ENCODE measurements around the gene KCTD8.

KCTD8 gene

DNA sequence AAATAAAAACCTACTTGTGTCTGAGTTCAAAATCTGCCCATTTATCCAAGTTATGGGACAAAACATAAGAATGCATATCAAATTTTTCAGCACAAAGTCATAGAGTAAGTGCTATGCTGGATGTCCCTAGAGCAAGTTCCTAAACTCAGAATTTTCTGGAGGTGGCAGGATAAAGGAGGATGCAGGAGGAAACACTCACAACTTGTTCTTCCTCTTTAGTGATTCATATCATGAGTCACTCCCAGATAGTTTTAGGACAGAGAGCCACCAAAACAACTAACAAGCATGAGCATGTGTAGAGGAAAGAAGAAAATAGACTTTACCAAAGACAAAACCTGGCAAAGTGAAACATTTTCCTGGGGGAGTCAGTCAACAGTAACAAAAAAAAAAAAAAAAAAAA, 302.7 kb downstream of the KCTD8 start:
- DNase-seq (ENCODE audit: low spot score): no peak
- in situ Hi-C loops (cut with MboI; ENCODE audit: low sequenced_read_pairs, unreplicated experiment): no loop called here
- TF ChIP-seq, protein P1, sequence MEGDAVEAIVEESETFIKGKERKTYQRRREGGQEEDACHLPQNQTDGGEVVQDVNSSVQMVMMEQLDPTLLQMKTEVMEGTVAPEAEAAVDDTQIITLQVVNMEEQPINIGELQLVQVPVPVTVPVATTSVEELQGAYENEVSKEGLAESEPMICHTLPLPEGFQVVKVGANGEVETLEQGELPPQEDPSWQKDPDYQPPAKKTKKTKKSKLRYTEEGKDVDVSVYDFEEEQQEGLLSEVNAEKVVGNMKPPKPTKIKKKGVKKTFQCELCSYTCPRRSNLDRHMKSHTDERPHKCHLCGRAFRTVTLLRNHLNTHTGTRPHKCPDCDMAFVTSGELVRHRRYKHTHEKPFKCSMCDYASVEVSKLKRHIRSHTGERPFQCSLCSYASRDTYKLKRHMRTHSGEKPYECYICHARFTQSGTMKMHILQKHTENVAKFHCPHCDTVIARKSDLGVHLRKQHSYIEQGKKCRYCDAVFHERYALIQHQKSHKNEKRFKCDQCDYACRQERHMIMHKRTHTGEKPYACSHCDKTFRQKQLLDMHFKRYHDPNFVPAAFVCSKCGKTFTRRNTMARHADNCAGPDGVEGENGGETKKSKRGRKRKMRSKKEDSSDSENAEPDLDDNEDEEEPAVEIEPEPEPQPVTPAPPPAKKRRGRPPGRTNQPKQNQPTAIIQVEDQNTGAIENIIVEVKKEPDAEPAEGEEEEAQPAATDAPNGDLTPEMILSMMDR (IDR thresholded peaks at IDR 0.05; ENCODE audit: borderline replicate concordance, control extremely low read depth, extremely low read depth, insufficient read depth, missing control alignments): no peak

DNA sequence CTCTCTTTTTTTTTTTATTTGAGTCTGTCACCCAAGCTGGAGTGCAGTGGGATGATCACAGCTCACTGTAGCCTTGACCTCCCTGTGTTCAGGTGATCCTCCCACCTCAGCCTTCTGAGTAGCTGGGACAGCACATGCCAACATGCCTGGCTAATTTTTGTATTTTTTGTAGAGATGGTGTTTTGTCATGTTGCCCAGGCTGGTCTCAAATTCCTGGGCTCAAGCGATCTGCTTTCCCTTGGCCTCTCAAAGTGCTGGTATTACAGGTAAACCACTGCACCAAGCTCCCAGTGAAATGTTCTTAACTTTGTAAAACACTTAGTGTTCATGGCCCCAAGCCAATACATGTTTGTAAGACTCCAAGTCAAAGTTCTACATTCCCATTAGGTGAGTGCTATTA, 316.1 kb downstream of the KCTD8 start:
- TF ChIP-seq, protein P1 (IDR thresholded peaks at IDR 0.05; ENCODE audit: borderline replicate concordance, control extremely low read depth, extremely low read depth, insufficient read depth, missing control alignments): no peak
- in situ Hi-C loops (cut with MboI; ENCODE audit: low sequenced_read_pairs, unreplicated experiment): no loop called here
- DNase-seq (ENCODE audit: low spot score): no peak

Measured in GM13976 (cell line).